ENCODE data around the gene NT5M.

The NT5M gene

GRCh38 chr17:17363638-17364337, 60.6 kb downstream of the NT5M start:
- TF ChIP-seq CTCF (IDR thresholded peaks at IDR 0.05; ENCODE audit: extremely low read depth, missing control alignments), result no peak
- DNase-seq (ENCODE audit: low spot score), result no peak

GRCh38 chr17:17364338-17364667, 61.1 kb downstream of the NT5M start:
- no peak for DNase-seq (ENCODE audit: low spot score)
- TF ChIP-seq CTCF (IDR thresholded peaks at IDR 0.05; ENCODE audit: extremely low read depth, missing control alignments), result no peak

- TF ChIP-seq CTCF (IDR thresholded peaks at IDR 0.05; ENCODE audit: extremely low read depth, missing control alignments), result no peak
- DNase-seq (ENCODE audit: low spot score), result no peak
Observed at GRCh38 chr17:17365476-17366110, 62.4 kb downstream of the NT5M start.

GRCh38 chr17:17366235-17366634, 63.1 kb downstream of the NT5M start:
- TF ChIP-seq CTCF (IDR thresholded peaks at IDR 0.05; ENCODE audit: extremely low read depth, missing control alignments), result no peak
- no peak for DNase-seq (ENCODE audit: low spot score)

- no peak for TF ChIP-seq CTCF (IDR thresholded peaks at IDR 0.05; ENCODE audit: extremely low read depth, missing control alignments)
- no peak for DNase-seq (ENCODE audit: low spot score)
Observed at GRCh38 chr17:17366941-17367875, 64.0 kb downstream of the NT5M start.

GRCh38 chr17:17367931-17368330, 64.8 kb downstream of the NT5M start:
- no peak for DNase-seq (ENCODE audit: low spot score)
- no peak for TF ChIP-seq CTCF (IDR thresholded peaks at IDR 0.05; ENCODE audit: extremely low read depth, missing control alignments)

- DNase-seq (ENCODE audit: low spot score), result no peak
- TF ChIP-seq CTCF (IDR thresholded peaks at IDR 0.05; ENCODE audit: extremely low read depth, missing control alignments), result no peak
Observed at GRCh38 chr17:17370711-17371110, 67.5 kb downstream of the NT5M start.
